Endometrial microvascular endothelial cells (primary cell): ENCODE measurements around the gene CELSR3. TPM values are rescaled to one million over a fixed set of nuclear protein-coding genes. Genes with fewer than 3 reads are reported as not detected.

Experiments
- in situ Hi-C: cut with HindIII; loops from 2 replicates; pipeline ENCODE4 v1.10.0; 2017; ENCODE audit warnings: low sequenced_read_pairs, low pct_unique_long_range_greater_than_20kb; ENCODE audit errors: inconsistent ontology term
- total RNA-seq: library from RNA; depleted of rRNA; stranded (reverse); fragments of >200 nt; gene quantifications from one replicate; pipeline ENCODE4 v1.2.3, GENCODE V29; 2015; ENCODE audit errors: inconsistent ontology term

CELSR3 gene
- total RNA-seq, 1 donor from 2014 or later, result 1.0 TPM

- in situ Hi-C loops, result no loop called here
Observed at GRCh38 chr3:48641396-48641795, 21.3 kb downstream of the CELSR3 start.

DNA sequence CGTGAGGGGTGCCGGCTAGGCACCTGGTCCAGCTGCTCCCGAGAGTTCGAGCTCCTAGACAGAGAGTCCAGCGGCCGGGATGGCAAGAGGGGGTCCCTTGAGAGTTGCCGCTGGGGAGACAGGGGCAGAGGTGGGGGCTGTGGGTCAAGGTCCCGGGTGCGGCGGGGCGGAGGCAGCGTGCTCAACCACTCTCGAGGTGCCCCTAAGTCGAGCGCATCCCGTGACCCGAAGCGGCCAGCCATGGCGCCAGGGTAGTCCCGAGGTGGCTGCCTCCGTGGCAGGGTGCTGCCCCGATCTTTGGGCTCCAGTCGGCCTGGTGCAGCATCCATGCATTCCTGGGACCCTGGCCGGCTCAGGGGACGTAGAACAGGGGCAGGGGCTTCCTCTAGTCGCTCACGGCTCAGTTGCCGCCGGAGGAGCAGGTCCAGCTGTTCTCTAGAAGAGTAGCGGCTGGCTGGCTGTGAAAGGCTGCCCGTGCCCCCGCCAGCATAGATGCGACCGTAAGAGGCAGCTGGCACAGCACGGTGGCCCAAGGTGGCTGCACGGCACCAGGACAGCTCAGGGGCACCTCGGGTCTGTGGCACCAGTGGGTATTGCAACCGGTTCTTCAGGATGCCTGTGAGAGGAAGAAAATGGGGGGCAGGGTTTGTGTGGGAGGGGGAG lies 22.6 kb downstream of the CELSR3 start:
- in situ Hi-C loops, result no loop called here

DNA sequence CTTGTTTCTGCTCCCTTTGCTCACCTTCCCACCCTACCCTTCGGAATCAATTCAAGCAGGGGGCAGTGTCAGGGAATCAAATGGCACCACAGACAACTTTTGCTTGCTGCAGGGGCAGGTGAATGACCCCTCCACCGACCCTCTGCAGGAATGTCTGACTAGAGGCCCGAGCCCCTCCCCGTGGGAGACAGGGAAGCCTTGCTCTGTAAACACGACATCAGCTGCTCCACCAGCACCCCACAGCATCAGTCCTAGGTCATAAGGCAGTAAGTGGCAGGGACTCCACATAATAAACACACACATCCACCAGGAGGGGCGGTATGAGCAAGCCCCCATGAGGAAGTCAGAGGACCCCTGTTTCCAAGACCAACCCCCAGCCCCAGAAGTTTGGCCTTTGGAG lies 25.4 kb downstream of the CELSR3 start:
- in situ Hi-C loops, result no loop called here

DNA sequence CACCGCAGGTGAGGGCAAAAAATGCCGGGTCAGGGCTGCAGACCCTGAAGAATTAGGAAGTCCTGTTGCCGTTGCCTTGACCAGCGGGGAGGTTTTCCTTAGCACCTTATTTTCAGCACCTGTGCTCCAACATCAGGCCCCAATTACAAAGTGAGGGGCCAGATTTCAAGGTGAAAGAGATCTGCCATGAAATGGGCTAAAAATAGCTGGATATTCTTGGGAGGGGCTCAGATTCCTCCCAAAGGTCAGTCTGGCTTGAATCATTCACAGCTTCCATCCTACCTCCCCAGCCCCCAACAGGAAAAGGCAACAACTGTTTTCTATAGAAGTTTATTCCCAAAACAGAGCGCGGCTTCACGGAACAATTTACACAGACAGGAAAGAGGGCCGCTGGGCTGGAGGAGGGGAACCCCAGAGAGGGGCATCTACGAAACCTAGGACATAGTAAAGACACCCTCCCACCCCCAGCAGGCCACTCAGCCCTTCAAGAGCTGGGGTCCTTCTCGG lies 26.5 kb downstream of the CELSR3 start:
- in situ Hi-C loops, result no loop called here

GRCh38 chr3:48635222-48636021 lies 27.3 kb downstream of the CELSR3 start, which contains the start of gene SLC26A6:
Gene SLC26A6 (minus strand): TSS chr3:48635461. CDS start chr3:48635393, 68 bp downstream.
- in situ Hi-C loops, result no loop called here

DNA sequence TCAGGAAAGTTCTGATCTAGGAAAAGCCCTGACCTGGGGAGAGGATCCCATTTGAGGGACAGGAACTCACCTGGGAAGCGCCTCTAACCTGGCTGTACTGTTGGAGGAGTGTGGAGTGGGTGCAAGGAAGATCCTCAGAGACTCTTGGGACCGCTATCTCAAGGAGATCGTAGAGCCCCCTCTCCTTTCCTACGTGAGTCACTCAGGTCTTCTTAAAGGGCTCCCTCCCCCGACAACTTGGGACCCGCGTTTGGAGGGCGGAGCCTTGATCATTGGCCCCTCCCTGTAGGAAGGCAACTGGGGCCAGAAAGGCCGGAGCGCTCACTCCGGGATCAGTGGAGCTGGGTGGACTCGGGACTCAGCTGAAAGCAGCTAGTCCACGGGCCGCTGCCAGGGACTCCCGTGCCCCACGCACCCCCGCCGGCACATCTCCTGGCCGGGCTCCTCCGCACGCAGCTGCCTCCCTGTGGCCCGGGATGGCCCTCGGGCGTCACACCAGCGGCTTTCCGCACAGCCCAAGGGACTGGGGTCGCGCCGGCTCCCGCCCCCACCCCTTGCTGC lies 27.9 kb downstream of the CELSR3 start:
- in situ Hi-C loops, result no loop called here

DNA sequence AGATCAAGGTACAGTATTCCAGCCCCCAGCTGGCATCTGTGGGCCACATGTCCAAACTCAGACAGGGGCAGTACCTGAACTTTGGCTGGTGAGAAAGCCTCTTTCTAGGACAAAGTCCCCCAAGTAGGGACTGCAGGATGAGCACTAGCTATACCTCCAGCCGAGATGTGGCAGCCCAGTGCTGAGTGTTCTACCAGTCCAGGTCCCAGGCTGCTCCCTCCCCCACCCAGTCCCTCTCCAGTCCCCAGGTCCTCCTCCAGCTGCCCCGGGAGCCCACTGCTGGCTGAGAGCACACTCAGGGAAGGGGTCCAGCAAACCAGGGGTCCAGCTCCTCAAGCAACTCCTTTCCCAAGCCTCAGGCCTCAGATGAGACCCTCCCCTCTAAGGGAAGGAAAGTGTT lies 28.9 kb downstream of the CELSR3 start:
- in situ Hi-C loops, result no loop called here

DNA sequence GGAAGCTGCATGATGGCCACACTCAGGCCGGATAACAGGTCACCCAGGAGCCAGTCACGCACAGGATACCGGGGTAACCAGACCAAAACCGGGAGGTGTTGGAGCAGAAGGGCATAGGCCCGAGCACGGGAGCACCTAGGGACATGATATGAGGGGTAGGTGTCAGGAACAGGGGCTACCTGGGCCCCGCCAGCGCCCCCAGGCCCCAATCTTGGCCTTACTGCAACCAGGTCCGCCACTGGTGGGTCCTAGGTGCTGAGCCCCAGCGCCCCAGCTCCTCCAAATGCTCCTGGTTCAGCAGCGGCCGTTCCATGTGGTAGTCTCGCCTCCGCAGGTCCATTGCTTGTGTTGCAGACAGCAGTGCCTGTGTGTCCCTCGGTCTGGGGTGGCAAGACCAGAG lies 29.4 kb downstream of the CELSR3 start:
- in situ Hi-C loops, result no loop called here

DNA sequence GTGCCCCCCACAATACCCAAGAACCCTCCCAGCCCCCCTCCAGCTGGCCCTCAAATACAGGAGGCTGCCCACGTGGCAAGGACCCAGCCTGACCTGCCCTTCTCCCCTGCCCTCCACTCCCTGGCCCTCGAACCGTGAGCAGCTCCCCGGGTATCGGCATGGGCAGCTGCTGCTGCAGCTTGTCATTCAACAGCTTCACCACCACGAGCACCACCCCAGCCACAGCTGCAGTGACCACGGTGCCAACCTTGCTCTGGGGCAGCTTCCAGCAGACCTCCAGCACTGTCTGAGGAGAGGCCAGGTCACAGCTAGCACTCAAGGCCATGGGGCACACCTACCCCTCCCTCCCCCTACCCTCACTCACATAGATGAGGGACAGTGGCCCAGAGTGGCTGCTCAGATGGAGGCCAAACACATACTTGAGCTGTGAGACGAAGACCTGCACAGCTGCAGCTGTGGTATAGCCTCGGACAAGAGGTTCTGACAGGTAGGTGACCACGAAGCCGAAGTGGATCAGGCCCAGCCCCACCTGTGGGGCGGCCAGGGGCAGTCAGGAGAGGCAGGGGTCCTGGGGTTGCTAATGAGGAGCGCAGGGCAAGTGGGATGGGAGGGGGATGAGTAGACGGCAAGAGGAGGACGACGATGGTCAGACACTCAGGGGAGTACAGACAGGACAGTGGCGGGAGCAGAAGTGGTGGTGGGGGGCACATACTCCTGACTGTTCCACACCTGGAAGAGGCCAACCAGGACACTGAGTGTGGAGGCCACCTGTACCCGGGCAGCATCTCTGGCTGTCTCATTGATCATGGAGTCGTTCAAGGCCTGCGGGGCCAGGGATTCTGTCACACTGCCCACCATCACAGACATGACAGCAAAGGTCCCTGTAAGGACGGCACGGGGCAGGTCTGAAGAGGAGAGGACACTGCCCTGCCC lies 30.9 kb downstream of the CELSR3 start:
- in situ Hi-C loops, result no loop called here

- in situ Hi-C loops, result no loop called here
Observed at GRCh38 chr3:48630833-48631232, 31.9 kb downstream of the CELSR3 start.

DNA sequence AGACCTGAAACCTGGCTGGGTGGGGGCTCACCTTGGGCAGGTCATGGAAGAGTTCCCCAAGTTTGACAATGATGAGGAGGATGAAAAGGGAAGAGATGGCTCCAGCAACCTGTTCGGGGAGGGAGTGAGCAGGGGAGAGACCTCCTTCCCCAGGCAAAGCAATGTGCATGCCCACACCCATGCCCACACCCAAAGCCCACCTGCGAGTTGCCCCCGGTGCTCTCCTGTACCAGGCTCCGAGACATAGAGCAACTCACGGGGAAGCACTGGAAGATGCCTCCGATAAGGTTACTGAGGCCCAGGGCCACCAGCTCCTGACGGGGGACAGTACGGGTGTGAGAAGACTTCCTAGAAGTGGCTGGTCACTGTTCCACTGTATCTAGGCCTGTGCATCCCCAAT lies 32.3 kb downstream of the CELSR3 start:
- in situ Hi-C loops, result no loop called here

- in situ Hi-C loops, result no loop called here
Observed at GRCh38 chr3:48629894-48630293, 32.8 kb downstream of the CELSR3 start.

GRCh38 chr3:48628277-48629017 lies 34.2 kb downstream of the CELSR3 start:
- in situ Hi-C loops, result no loop called here

DNA sequence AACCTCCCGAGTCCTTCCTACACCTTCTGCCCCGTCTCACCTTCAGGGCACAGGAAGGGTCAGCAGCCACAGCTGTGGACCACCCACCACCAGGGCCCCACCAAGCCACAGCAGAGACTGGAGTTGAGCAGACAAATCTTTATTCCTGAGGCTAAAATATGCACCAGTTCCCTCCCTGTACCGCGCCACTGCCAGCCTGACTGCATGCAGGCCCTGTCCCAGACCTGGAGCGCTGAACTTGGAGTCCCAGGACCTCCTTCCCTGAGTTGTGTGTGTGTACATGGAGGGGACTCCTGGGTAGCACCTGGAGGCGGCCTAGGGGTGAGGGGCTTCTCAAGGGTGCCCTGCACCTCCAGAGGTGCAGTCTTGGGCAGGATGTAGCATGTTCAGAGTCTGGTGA lies 37.1 kb downstream of the CELSR3 start:
- in situ Hi-C loops, result no loop called here

GRCh38 chr3:48624767-48625166 lies 37.9 kb downstream of the CELSR3 start:
- in situ Hi-C loops, result no loop called here

DNA sequence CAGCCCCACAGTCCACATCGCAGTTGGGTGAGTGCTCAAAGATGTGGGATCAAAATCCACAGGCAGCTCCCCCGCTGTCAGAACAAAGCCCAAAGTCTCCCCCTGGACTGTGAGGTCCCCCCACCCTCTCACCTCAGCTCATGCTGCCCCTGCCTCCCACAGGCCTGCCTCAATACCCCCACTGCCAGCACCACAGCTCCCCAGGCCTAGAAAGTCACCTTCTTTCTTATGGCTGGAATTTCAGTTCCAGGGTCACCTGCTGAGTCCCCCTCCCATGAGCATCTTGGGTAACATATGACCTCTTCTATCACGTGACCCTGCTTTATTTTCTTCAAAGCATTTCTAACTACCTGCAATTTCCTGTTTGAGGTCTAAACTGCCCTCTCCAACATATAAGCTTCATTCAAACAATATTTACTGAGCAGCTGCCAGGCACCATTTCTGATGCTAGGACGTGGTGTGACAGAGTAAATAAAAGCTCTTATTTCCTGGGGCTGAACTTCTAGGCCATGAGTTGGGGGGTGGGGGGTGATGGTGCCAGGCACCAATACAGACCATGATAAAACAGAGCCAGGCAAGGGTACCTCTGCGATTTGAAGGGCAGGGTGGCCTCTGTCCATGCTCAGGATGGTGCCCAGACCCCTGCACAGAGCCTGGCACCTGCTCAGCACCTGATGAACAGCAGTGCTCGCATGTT lies 38.7 kb downstream of the CELSR3 start:
- in situ Hi-C loops, result no loop called here

GRCh38 chr3:48621461-48621869 lies 41.2 kb downstream of the CELSR3 start, which contains the start of gene TMEM89:
Gene TMEM89 (minus strand): TSS chr3:48621769. CDS start chr3:48621756, 13 bp downstream.
- in situ Hi-C loops, result no loop called here
